T-helper 1 cell (primary cell): ENCODE results near the gene MAP3K1.

Experiments used
- DNase-seq, 5 donors: peaks; one replicate each; pipeline ENCODE4 v3.0.0-alpha.2; 2012 to 2020

MAP3K1 gene

DNA sequence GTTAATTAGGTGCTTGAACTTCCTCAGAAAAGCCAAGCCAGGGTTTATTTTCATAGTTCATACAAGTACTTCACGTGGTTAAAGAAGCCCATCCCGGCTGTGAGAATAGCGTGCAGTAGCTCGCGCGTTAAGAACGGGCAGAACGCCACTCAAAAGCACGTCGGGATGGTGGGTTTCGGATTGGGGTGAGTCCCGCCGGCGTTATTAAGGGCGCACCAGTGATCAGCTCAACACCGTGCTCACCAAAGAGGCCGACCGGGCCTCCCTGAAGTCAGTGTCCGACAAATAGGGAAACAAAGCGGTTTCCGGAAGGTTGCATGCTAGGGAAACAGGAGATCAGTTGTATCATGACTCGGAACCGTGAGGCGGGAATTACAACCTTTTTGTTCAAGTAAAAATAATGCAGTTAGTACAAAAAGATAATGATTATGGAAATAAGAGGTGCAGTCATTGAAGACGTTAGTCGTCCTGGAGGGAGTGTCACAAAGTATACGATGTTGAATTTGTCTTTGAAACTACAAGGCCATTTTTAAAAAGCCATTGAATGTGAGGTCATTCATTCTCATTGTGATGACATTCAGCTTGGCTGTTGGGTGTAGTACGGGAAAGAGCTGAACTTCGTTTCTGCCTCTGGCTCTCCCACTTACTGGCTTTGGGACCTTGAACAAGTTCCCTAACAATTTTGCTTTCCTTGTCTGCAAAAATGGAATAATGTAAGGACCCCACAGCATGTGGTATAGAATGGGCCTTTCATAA is 95.0 kb downstream of the MAP3K1 start:
- DNase-seq = peak in 2 of 5 donors; percentile 10 to 20

GRCh38 chr5:56913766-56914165 is 98.4 kb downstream of the MAP3K1 start:
- no peak for DNase-seq

- no peak for DNase-seq
These were observed 99.3 kb downstream of the MAP3K1 start for GRCh38 chr5:56914678-56915077.

GRCh38 chr5:56917534-56917933 is 102.2 kb downstream of the MAP3K1 start:
- no peak for DNase-seq

DNA sequence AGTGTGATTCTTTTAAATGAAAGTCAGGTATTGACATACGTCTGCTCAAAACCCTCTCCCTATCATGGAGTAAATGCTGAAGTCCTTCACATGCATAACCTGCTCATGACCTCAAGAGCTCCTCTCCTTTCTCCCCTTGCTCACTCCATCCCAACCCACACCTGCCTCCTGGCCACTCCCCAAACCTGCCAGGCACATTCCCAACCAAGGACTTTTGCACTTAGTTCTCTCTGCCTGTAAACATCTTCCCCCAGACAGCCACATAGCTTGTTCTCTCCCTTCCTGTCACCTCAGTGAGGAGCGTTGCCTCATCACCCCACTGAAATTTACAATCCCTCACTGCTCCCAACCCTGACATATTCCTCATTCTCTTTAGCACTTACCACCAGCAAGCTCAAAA is 102.7 kb downstream of the MAP3K1 start:
- DNase-seq = no peak

- DNase-seq = no peak
These were observed 104.8 kb downstream of the MAP3K1 start for GRCh38 chr5:56919942-56920662.

DNA sequence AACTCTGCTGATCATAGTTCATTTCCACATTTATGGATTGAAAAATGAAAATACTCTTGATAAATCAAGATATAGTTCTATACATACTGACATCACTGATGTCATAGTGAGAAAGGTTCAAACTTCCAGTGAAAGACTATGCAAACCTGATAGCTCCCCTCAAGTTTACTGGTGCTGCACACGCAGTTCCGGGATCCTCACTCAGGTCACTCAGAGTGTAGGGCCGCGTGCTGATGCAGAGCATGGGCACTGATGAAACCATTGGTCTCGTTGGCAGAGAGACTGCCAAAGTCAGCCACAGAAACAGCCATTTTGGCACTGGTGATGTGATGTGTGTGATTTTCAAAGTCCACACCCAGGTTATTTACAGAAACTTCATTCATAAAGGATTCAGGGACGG is 107.6 kb downstream of the MAP3K1 start:
- no peak for DNase-seq

DNA sequence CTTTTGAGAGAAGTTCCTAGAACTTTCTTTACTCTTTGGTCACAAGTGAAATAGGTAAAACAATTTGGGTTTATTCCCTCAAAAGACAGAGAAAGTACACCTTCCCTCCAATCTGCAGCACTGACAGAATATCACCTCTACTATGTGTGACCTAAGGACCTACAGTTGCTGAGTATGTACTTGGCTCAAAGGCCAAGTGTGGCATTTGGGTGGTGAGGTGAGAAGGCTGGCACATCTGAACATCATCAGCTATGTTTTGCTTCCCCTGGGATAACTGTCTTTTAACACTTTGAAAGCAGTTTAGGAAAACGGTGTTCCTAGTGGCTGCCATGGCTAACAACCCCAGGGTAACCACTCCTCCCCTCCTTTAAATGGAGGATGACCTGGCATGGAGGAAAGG is 119.0 kb downstream of the MAP3K1 start:
- no peak for DNase-seq

- no peak for DNase-seq
These were observed 123.5 kb downstream of the MAP3K1 start for GRCh38 chr5:56938858-56939257.

DNA sequence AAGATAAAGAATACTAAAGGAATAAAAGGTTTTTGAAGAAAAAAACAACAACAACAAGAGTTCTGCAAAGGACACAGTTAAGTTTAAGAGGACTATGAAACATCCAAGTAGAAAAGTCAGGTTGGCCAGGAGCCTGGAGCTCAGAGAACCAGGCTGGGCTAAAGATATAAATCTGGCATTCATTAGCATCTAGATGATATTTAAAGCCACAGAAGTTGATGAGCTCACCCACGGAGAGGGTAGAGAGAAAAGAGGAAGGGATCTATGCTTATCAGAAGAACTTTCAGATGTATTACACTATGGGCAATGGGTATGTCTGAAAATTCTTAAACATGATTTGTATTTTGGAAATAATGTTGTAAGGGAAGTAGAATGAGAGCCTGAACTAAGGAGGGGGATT is 126.6 kb downstream of the MAP3K1 start:
- no peak for DNase-seq
